ENCODE measurements around the gene ACMSD.

- TF ChIP-seq, protein P1, sequence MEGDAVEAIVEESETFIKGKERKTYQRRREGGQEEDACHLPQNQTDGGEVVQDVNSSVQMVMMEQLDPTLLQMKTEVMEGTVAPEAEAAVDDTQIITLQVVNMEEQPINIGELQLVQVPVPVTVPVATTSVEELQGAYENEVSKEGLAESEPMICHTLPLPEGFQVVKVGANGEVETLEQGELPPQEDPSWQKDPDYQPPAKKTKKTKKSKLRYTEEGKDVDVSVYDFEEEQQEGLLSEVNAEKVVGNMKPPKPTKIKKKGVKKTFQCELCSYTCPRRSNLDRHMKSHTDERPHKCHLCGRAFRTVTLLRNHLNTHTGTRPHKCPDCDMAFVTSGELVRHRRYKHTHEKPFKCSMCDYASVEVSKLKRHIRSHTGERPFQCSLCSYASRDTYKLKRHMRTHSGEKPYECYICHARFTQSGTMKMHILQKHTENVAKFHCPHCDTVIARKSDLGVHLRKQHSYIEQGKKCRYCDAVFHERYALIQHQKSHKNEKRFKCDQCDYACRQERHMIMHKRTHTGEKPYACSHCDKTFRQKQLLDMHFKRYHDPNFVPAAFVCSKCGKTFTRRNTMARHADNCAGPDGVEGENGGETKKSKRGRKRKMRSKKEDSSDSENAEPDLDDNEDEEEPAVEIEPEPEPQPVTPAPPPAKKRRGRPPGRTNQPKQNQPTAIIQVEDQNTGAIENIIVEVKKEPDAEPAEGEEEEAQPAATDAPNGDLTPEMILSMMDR (IDR thresholded peaks at IDR 0.05), result no peak
- TF ChIP-seq POLR2A (IDR thresholded peaks at IDR 0.05) (no peak), EP300 (IDR thresholded peaks at IDR 0.05) (no peak), POLR2AphosphoS5 (IDR thresholded peaks at IDR 0.05) (no peak)
Measured at GRCh38 chr2:134866498-134867099, 28.2 kb downstream of the ACMSD start.

Data from gastroesophageal sphincter (tissue), 3 donors.